Peyer's patch (tissue), 4 donors: Measurements from ENCODE around the gene CA9. TPM values are rescaled to one million over a fixed set of nuclear protein-coding genes. Genes with fewer than 3 reads are reported as not detected.

Experiments
- DNase-seq, 3 donors: peaks; one replicate each; pipeline ENCODE4 v3.0.0-alpha.2; 2017 to 2019
- H3K27ac ChIP-seq, 4 donors: fragments of 200-600 bp; sonication (generic); one replicate each; pipeline ENCODE4 v1.5.1; 2016 to 2019
- H3K27me3 ChIP-seq, 2 donors: fragments of 200-600 bp; sonication (generic); one replicate each; pipeline ENCODE4 v1.5.1; 2019
- H3K36me3 ChIP-seq, 3 donors: fragments of 200-600 bp; sonication (generic); one replicate each; pipeline ENCODE4 v1.5.1; 2016 to 2019
- H3K4me1 ChIP-seq, 4 donors: fragments of 200-600 bp; sonication (generic); one replicate each; pipeline ENCODE4 v1.5.1; 2016 to 2019
- H3K4me3 ChIP-seq, 4 donors: fragments of 200-600 bp; sonication (generic); 1 replicate in 3 of 4; 2 replicates in 1 of 4; pipeline ENCODE4 v1.5.1; 2016 to 2019; ENCODE audit warnings: mild to moderate bottlenecking in 1 of 4
- H3K9me3 ChIP-seq, 4 donors: fragments of 200-600 bp; sonication (generic); one replicate each; pipeline ENCODE4 v1.5.1; 2016 to 2019; ENCODE audit warnings: mild to moderate bottlenecking in 1 of 4
- CTCF ChIP-seq, 6 experiments: fragments of 450-650 bp in 4 of 6; fragments of 200-600 bp in 2 of 6; sonication (generic) in 1 of 6; IDR thresholded peaks; one replicate each; pipeline ENCODE4 v1.5.1; 2017 to 2019; ENCODE audit warnings: antibody characterized with exemption in 6 of 6, mild to moderate bottlenecking in 3 of 6, moderate library complexity in 1 of 6
- POLR2A ChIP-seq, 2 donors: fragments of 450-650 bp; IDR thresholded peaks; one replicate each; pipeline ENCODE4 v1.5.1; 2017; ENCODE audit warnings: antibody characterized with exemption in 2 of 2, mild to moderate bottlenecking in 2 of 2, moderate library complexity in 2 of 2
- total RNA-seq, 4 donors: library from RNA; depleted of rRNA; stranded (reverse); fragments of >200 nt; gene quantifications; one replicate each; pipeline ENCODE4 v1.1.0, GENCODE V29; 2016

The CA9 gene
- total RNA-seq, 4 donors from 2014 or later, result 1.6 to 6.3 (median 5.2) TPM

GRCh38 chr9:35706951-35707350 lies 33.2 kb downstream of the CA9 start:
- Histone ChIP-seq H3K27me3 (no peaks in the 10 kb centered on the region), H3K4me3 (no peak overlapping the region), H3K4me1 (no peaks in the 10 kb centered on the region), H3K36me3 (peaks cover 0 to 93% (median 0%) of the 10 kb centered on the region in 3 donors), H3K27ac (no peak overlapping the region), H3K9me3 (no peaks in the 10 kb centered on the region)
- DNase-seq, result no peak
- no peak for TF ChIP-seq CTCF (IDR thresholded peaks at IDR 0.05)
- TF ChIP-seq POLR2A (IDR thresholded peaks at IDR 0.05), result no peak

GRCh38 chr9:35708146-35708545 lies 34.4 kb downstream of the CA9 start:
- H3K4me1 ChIP-seq, result no peaks in the 10 kb centered on the region
- TF ChIP-seq CTCF (IDR thresholded peaks at IDR 0.05) (no peak), POLR2A (IDR thresholded peaks at IDR 0.05) (no peak)
- H3K27ac ChIP-seq, result no peak overlapping the region
- H3K4me3 ChIP-seq, result no peak overlapping the region
- H3K27me3 ChIP-seq, result no peaks in the 10 kb centered on the region
- H3K36me3 ChIP-seq, result peaks cover 0 to 93% (median 0%) of the 10 kb centered on the region in 3 donors
- no peaks in the 10 kb centered on the region for H3K9me3 ChIP-seq
- peak in 1 of 3 donors; percentile 5 for DNase-seq

GRCh38 chr9:35710818-35711500 lies 37.2 kb downstream of the CA9 start:
- no peak for DNase-seq
- Histone ChIP-seq H3K36me3 (peaks cover 0 to 93% (median 8%) of the 10 kb centered on the region in 3 donors), H3K27ac (no peak overlapping the region), H3K27me3 (no peaks in the 10 kb centered on the region), H3K9me3 (no peaks in the 10 kb centered on the region), H3K4me3 (no peak overlapping the region), H3K4me1 (no peaks in the 10 kb centered on the region)
- TF ChIP-seq CTCF (IDR thresholded peaks at IDR 0.05) (no peak), POLR2A (IDR thresholded peaks at IDR 0.05) (no peak)

- no peak overlapping the region for H3K4me3 ChIP-seq
- DNase-seq, result no peak
- H3K9me3 ChIP-seq, result no peaks in the 10 kb centered on the region
- H3K36me3 ChIP-seq, result peaks cover 0 to 93% (median 8%) of the 10 kb centered on the region in 3 donors
- H3K4me1 ChIP-seq, result no peaks in the 10 kb centered on the region
- no peak for TF ChIP-seq CTCF (IDR thresholded peaks at IDR 0.05)
- no peak for TF ChIP-seq POLR2A (IDR thresholded peaks at IDR 0.05)
- no peaks in the 10 kb centered on the region for H3K27me3 ChIP-seq
- no peak overlapping the region for H3K27ac ChIP-seq
Observed at GRCh38 chr9:35711501-35712428, 38.0 kb downstream of the CA9 start.

- no peaks in the 10 kb centered on the region for H3K27me3 ChIP-seq
- TF ChIP-seq POLR2A (IDR thresholded peaks at IDR 0.05), result no peak
- no peak for TF ChIP-seq CTCF (IDR thresholded peaks at IDR 0.05)
- H3K27ac ChIP-seq, result no peak overlapping the region
- no peaks in the 10 kb centered on the region for H3K4me1 ChIP-seq
- no peak for DNase-seq
- H3K4me3 ChIP-seq, result no peak overlapping the region
- H3K9me3 ChIP-seq, result no peaks in the 10 kb centered on the region
- H3K36me3 ChIP-seq, result peaks cover 0 to 93% (median 8%) of the 10 kb centered on the region in 3 donors
Observed at GRCh38 chr9:35712762-35713400, 39.2 kb downstream of the CA9 start.
